ENCODE measurements around the gene CHD2. TPM values are rescaled to one million over a fixed set of nuclear protein-coding genes. Genes with fewer than 3 reads are reported as not detected.

Gene CHD2
- total RNA-seq, 1 donor from 2014 or later: 89.9 TPM

DNA sequence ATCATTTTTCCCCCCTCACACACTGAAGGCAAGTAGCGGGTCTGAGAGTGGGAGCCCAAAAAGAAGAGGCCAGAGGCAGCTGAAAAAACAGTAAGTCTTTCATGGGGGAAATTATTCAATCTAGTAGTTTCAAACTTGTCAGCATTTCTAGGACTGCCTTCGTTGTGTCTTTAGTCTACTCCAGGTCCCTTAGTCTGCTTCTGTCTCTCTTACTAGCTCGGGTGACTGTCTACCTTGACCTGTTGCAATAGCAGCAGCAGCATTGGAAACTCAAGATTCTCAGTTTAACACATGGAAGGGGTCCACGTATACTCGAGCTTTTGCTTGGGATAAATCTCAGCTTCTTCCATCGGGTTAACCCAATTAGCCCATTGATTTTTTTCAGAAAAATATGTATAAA, 28.9 kb downstream of the CHD2 start:
- H3K36me3 Mint-ChIP-seq (ENCODE audit: unreplicated experiment): peaks cover 72% of the 10 kb centered on the region
- TF ChIP-seq, protein P1, sequence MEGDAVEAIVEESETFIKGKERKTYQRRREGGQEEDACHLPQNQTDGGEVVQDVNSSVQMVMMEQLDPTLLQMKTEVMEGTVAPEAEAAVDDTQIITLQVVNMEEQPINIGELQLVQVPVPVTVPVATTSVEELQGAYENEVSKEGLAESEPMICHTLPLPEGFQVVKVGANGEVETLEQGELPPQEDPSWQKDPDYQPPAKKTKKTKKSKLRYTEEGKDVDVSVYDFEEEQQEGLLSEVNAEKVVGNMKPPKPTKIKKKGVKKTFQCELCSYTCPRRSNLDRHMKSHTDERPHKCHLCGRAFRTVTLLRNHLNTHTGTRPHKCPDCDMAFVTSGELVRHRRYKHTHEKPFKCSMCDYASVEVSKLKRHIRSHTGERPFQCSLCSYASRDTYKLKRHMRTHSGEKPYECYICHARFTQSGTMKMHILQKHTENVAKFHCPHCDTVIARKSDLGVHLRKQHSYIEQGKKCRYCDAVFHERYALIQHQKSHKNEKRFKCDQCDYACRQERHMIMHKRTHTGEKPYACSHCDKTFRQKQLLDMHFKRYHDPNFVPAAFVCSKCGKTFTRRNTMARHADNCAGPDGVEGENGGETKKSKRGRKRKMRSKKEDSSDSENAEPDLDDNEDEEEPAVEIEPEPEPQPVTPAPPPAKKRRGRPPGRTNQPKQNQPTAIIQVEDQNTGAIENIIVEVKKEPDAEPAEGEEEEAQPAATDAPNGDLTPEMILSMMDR (IDR thresholded peaks at IDR 0.05): no peak
- no peak for DNase-seq (ENCODE audit: extremely low spot score, unreplicated experiment)
- H3K9me3 Mint-ChIP-seq (ENCODE audit: unreplicated experiment): no peaks in the 10 kb centered on the region
- peaks cover 23% of the 10 kb centered on the region for H3K4me1 Mint-ChIP-seq (ENCODE audit: unreplicated experiment)
- no peak overlapping the region for H3K4me3 Mint-ChIP-seq (ENCODE audit: unreplicated experiment)
- no peaks in the 10 kb centered on the region for H3K27me3 Mint-ChIP-seq (ENCODE audit: unreplicated experiment)
- peak overlapping the region; percentile 71 for H3K27ac Mint-ChIP-seq (ENCODE audit: unreplicated experiment)

DNA sequence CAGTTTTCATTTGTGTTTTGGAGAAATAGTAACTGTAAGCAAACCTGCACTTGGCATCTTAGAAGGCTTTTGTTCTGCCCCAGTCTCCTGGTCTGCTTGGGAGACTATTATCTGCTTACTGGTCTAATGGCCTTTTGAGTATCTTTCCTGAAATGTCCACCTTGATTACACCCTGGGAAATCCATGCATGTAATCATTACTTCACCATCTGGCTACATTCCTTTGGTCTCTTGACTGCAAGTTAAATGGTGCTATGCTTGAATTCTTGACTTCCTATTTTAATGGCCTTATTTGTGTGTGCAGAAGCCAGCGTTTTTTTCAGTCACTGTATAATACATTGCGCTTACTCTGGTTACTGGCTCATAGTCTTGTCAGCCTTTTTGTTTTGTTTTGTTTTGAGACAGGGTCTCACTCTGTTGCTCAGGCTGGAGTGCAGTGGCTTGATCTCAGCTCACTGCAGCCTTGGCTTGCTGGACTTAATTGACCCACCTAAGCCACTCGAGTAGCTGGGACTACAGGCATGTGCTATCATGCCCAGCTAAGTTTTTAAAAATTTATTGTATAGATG, 30.0 kb downstream of the CHD2 start:
- peaks cover 20% of the 10 kb centered on the region for H3K4me1 Mint-ChIP-seq (ENCODE audit: unreplicated experiment)
- no peak overlapping the region for H3K4me3 Mint-ChIP-seq (ENCODE audit: unreplicated experiment)
- H3K27me3 Mint-ChIP-seq (ENCODE audit: unreplicated experiment): no peaks in the 10 kb centered on the region
- no peak for DNase-seq (ENCODE audit: extremely low spot score, unreplicated experiment)
- H3K27ac Mint-ChIP-seq (ENCODE audit: unreplicated experiment): peak overlapping the region; percentile 80
- peaks cover 72% of the 10 kb centered on the region for H3K36me3 Mint-ChIP-seq (ENCODE audit: unreplicated experiment)
- TF ChIP-seq, protein P1 (IDR thresholded peaks at IDR 0.05): no peak
- no peaks in the 10 kb centered on the region for H3K9me3 Mint-ChIP-seq (ENCODE audit: unreplicated experiment)

DNA sequence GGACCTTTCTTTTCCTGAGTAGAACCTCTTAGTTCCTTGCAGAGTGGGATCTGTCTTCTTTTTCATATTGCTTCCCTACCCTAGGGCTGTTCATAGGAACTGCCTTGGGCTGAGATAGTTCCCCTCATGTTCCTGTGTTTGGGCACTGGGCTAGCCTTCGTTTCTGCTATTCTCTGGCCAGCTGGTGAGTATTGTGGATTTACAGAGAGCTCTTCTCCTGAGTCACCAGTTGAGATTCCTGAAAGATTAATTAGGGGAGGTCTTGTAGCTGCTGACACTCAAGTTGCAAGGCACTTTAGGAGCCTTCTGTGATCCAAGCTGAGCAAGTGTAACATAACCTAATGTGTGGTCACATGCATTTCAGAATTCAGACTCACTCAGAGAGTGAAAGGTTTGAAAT, 30.7 kb downstream of the CHD2 start:
- TF ChIP-seq, protein P1 (IDR thresholded peaks at IDR 0.05): no peak
- Mint-ChIP-seq H3K36me3 (ENCODE audit: unreplicated experiment) (peaks cover 72% of the 10 kb centered on the region), H3K9me3 (ENCODE audit: unreplicated experiment) (no peaks in the 10 kb centered on the region), H3K4me3 (ENCODE audit: unreplicated experiment) (no peak overlapping the region), H3K27me3 (ENCODE audit: unreplicated experiment) (no peaks in the 10 kb centered on the region), H3K4me1 (ENCODE audit: unreplicated experiment) (peaks cover 22% of the 10 kb centered on the region), H3K27ac (ENCODE audit: unreplicated experiment) (peak overlapping the region; percentile 80)
- DNase-seq (ENCODE audit: extremely low spot score, unreplicated experiment): no peak

DNA sequence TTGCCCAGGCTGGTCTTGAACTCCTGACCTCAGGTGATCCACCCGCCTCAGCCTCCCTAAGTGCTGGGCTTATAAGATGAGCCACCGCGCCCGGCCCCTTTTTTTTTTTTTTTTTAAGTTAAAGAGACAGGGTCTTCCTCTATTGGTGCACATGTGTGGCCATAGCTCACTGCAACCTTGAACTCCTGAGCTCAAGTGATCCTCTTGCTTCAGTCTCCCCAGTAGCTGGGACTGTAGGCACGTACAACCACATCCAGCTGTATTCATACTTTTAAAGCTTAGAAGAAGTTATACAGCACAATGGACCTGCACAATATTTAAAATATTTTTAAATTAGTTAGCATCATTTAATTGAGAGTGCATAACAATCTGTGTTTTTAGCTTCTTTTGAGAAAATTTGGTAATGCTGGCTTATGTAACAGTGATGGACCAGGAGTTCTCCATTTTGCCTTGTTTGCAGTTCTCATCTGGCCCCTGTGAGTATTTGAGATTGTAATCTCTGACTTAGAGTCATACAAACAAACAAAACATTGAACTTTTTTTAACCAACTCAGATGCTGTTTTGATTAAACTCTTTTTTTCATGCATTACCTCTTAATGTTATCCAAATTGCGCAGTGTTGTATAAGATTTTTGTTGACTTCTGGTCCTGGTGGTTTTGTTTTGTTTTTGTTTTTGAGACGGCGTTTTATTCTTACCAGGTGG, 33.0 kb downstream of the CHD2 start:
- peaks cover 18% of the 10 kb centered on the region for H3K4me1 Mint-ChIP-seq (ENCODE audit: unreplicated experiment)
- H3K4me3 Mint-ChIP-seq (ENCODE audit: unreplicated experiment): no peak overlapping the region
- peak overlapping the region; percentile 38 for H3K27ac Mint-ChIP-seq (ENCODE audit: unreplicated experiment)
- no peaks in the 10 kb centered on the region for H3K9me3 Mint-ChIP-seq (ENCODE audit: unreplicated experiment)
- H3K36me3 Mint-ChIP-seq (ENCODE audit: unreplicated experiment): peaks cover 71% of the 10 kb centered on the region
- TF ChIP-seq, protein P1 (IDR thresholded peaks at IDR 0.05): no peak
- H3K27me3 Mint-ChIP-seq (ENCODE audit: unreplicated experiment): no peaks in the 10 kb centered on the region
- DNase-seq (ENCODE audit: extremely low spot score, unreplicated experiment): no peak

DNA sequence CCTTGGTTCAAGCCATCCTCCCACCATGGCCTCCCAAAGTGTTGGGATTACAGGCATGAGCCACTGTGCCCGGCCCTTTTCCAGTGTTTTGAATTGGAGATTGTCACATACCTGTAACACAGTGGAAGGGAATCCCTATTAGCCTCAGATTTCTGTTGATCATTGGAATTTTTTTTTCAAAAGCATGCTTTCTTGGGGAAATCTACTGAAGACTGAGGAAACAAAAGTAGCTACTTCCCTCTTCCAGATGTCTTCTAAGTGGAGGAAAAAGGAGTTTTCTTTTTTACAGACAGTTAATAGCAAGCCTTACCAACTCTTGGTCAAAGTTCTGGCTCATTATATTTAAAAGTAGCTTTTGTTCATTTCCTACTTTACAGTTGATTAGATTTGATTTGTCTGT, 33.7 kb downstream of the CHD2 start:
- Mint-ChIP-seq H3K27me3 (ENCODE audit: unreplicated experiment) (no peaks in the 10 kb centered on the region), H3K27ac (ENCODE audit: unreplicated experiment) (peak overlapping the region; percentile 38), H3K4me1 (ENCODE audit: unreplicated experiment) (peaks cover 14% of the 10 kb centered on the region), H3K4me3 (ENCODE audit: unreplicated experiment) (no peak overlapping the region), H3K9me3 (ENCODE audit: unreplicated experiment) (no peaks in the 10 kb centered on the region), H3K36me3 (ENCODE audit: unreplicated experiment) (peaks cover 63% of the 10 kb centered on the region)
- TF ChIP-seq, protein P1 (IDR thresholded peaks at IDR 0.05): no peak
- no peak for DNase-seq (ENCODE audit: extremely low spot score, unreplicated experiment)

Measured in osteocyte (in vitro differentiated cells).